ENCODE data around the gene POU3F3. TPM values are rescaled to one million over a fixed set of nuclear protein-coding genes. Genes with fewer than 3 reads are reported as not detected.

Gene POU3F3
- total RNA-seq, 2 experiments from 2014 or later, result not detected

GRCh38 chr2:104859766-104860450, 6.0 kb downstream of the POU3F3 start:
- ATAC-seq (ENCODE audit: poor library complexity), result no peak
- peaks cover 13 to 26% of the 10 kb centered on the region in 2 experiments for H3K9me3 ChIP-seq (ENCODE audit: control insufficient read depth in 1 of 2, insufficient read depth in 1 of 2, low read length in 2 of 2)
- no peaks in the 10 kb centered on the region for H3K36me3 ChIP-seq (ENCODE audit: insufficient read depth, low read length)
- Mint-ChIP-seq H3K9me3 (peaks cover 2% of the 10 kb centered on the region), H3K4me1 (ENCODE audit: low read depth) (peaks cover 16% of the 10 kb centered on the region), H3K27ac (no peak overlapping the region), H3K27me3 (peaks cover 81% of the 10 kb centered on the region), H3K4me3 (no peak overlapping the region), H3K36me3 (ENCODE audit: low read depth) (no peaks in the 10 kb centered on the region)
- H3K4me1 ChIP-seq (ENCODE audit: insufficient read depth, low read length), result peaks cover 13% of the 10 kb centered on the region
- no peak for TF ChIP-seq CTCF (IDR thresholded peaks at IDR 0.05)
- H3K27me3 ChIP-seq (ENCODE audit: control insufficient read depth in 1 of 2, insufficient read depth in 2 of 2, low read length in 2 of 2), result peaks cover 59 to 82% of the 10 kb centered on the region in 2 experiments
- DNase-seq, result no peak
- ChIA-PET CTCF (interaction anchor here (1.9 kb wide), 1 partner anchor 10 kb away, joined by 5 read pairs; no protein-coding TSS in a partner anchor), POLR2A (no interaction called here)
- no peak overlapping the region for H3K4me3 ChIP-seq (ENCODE audit: low read length)
- intact Hi-C loops (cut with DNase I, micrococcal nuclease), result no loop called here
- no peak overlapping the region for H3K27ac ChIP-seq (ENCODE audit: low read depth in 1 of 2, low read length in 2 of 2)

GRCh38 chr2:104860451-104860790, 6.5 kb downstream of the POU3F3 start:
- intact Hi-C loops (cut with DNase I, micrococcal nuclease), result no loop called here
- H3K27ac Mint-ChIP-seq, result no peak overlapping the region
- H3K4me1 ChIP-seq (ENCODE audit: insufficient read depth, low read length), result peaks cover 13% of the 10 kb centered on the region

GRCh38 chr2:104861351-104862057, 7.6 kb downstream of the POU3F3 start:
- Histone ChIP-seq H3K4me3 (ENCODE audit: low read length) (no peak overlapping the region), H3K4me1 (ENCODE audit: insufficient read depth, low read length) (peaks cover 10% of the 10 kb centered on the region), H3K27ac (ENCODE audit: low read depth in 1 of 2, low read length in 2 of 2) (no peak overlapping the region), H3K9me3 (ENCODE audit: control insufficient read depth in 1 of 2, insufficient read depth in 1 of 2, low read length in 2 of 2) (peaks cover 13 to 23% of the 10 kb centered on the region in 2 experiments), H3K36me3 (ENCODE audit: insufficient read depth, low read length) (no peaks in the 10 kb centered on the region), H3K27me3 (ENCODE audit: control insufficient read depth in 1 of 2, insufficient read depth in 2 of 2, low read length in 2 of 2) (peaks cover 72 to 94% of the 10 kb centered on the region in 2 experiments)
- DNase-seq (no peak), ATAC-seq (ENCODE audit: poor library complexity) (no peak)
- POLR2A ChIA-PET, result no interaction called here
- Mint-ChIP-seq H3K27me3 (peaks cover 94% of the 10 kb centered on the region), H3K36me3 (ENCODE audit: low read depth) (no peaks in the 10 kb centered on the region), H3K9me3 (peaks cover 2% of the 10 kb centered on the region), H3K4me3 (no peak overlapping the region), H3K4me1 (ENCODE audit: low read depth) (peaks cover 13% of the 10 kb centered on the region), H3K27ac (no peak overlapping the region)
- TF ChIP-seq CTCF (IDR thresholded peaks at IDR 0.05), result no peak
- CTCF ChIA-PET, result no interaction called here
- intact Hi-C loops (cut with DNase I, micrococcal nuclease), result no loop called here

More at GRCh38 chr2:104860451-104860790, 6.5 kb downstream of the POU3F3 start:
- Mint-ChIP-seq H3K27me3 (peaks cover 86% of the 10 kb centered on the region), H3K9me3 (peaks cover 2% of the 10 kb centered on the region), H3K4me3 (no peak overlapping the region), H3K36me3 (ENCODE audit: low read depth) (no peaks in the 10 kb centered on the region), H3K4me1 (ENCODE audit: low read depth) (peaks cover 16% of the 10 kb centered on the region)
- CTCF ChIA-PET, result no interaction called here
- ATAC-seq (ENCODE audit: poor library complexity) (no peak), DNase-seq (no peak)
- no peak for TF ChIP-seq CTCF (IDR thresholded peaks at IDR 0.05)
- no peak overlapping the region for H3K4me3 ChIP-seq (ENCODE audit: low read length)
- H3K36me3 ChIP-seq (ENCODE audit: insufficient read depth, low read length), result no peaks in the 10 kb centered on the region
- H3K9me3 ChIP-seq (ENCODE audit: control insufficient read depth in 1 of 2, insufficient read depth in 1 of 2, low read length in 2 of 2), result peaks cover 13 to 26% of the 10 kb centered on the region in 2 experiments
- peaks cover 64 to 86% of the 10 kb centered on the region in 2 experiments for H3K27me3 ChIP-seq (ENCODE audit: control insufficient read depth in 1 of 2, insufficient read depth in 2 of 2, low read length in 2 of 2)
- no peak overlapping the region for H3K27ac ChIP-seq (ENCODE audit: low read depth in 1 of 2, low read length in 2 of 2)
- POLR2A ChIA-PET, result no interaction called here
